HepG2 (cell line): ENCODE results near the gene TUT4. TPM values are rescaled to one million over a fixed set of nuclear protein-coding genes. Genes with fewer than 3 reads are reported as not detected.

Experiments
- ATF7-NPFF ChIP-seq: sonication (generic); formaldehyde crosslinking; IDR thresholded peaks from 2 replicates; pipeline ENCODE4 v1.8.1; 2023; ENCODE audit warnings: mild to moderate bottlenecking, low read depth, missing genetic modification reagents, moderate library complexity
- GLMP ChIP-seq: sonication (generic); formaldehyde crosslinking; IDR thresholded peaks from 2 replicates; pipeline ENCODE4 v1.9.0; 2021; ENCODE audit warnings: missing genetic modification reagents, mild to moderate bottlenecking, borderline replicate concordance
- HNRNPL ChIP-seq: fragments of 200-400 bp; formaldehyde crosslinking; IDR thresholded peaks from 2 replicates; pipeline ENCODE4 v1.6.1; 2017; ENCODE audit warnings: mild to moderate bottlenecking, low read depth, low read length
- ISX ChIP-seq: sonication (generic); formaldehyde crosslinking; conservative IDR thresholded peaks from 2 replicates; pipeline ENCODE4 v1.5.0; 2020; ENCODE audit warnings: missing genetic modification reagents
- MED1 ChIP-seq: sonication (generic); formaldehyde crosslinking; IDR thresholded peaks from 2 replicates; pipeline ENCODE4 v1.4.0; 2020; ENCODE audit warnings: missing genetic modification reagents
- MED13 ChIP-seq: sonication (generic); formaldehyde crosslinking; IDR thresholded peaks from 2 replicates; pipeline ENCODE4 v1.5.0; 2020; ENCODE audit warnings: missing genetic modification reagents
- MXI1 ChIP-seq: IDR thresholded peaks from 3 replicates; pipeline ENCODE4 v1.6.1; 2012; ENCODE audit warnings: low read depth, low read length, inconsistent platforms, borderline replicate concordance
- MYC ChIP-seq: sonication (generic); formaldehyde crosslinking; IDR thresholded peaks from 2 replicates; pipeline ENCODE4 v1.9.0; 2021; ENCODE audit warnings: missing genetic modification reagents, borderline replicate concordance
- POLR2A ChIP-seq, 2 experiments: IDR thresholded peaks; 2 replicates each; pipeline ENCODE4 v1.6.1; 2011; ENCODE audit warnings: low read depth in 2 of 2, low read length in 2 of 2, mild to moderate bottlenecking in 1 of 2, moderate library complexity in 1 of 2; ENCODE audit not compliant: insufficient read depth in 1 of 2
- RFX5 ChIP-seq: IDR thresholded peaks from 2 replicates; pipeline ENCODE4 v1.6.1; 2011; ENCODE audit warnings: low read depth, low read length, improper control_type of control experiment
- SMYD3 ChIP-seq: sonication (generic); formaldehyde crosslinking; IDR thresholded peaks from 2 replicates; pipeline ENCODE4 v1.8.1; 2023; ENCODE audit warnings: mild to moderate bottlenecking, missing genetic modification reagents
- SP1 ChIP-seq, 2 experiments: fragments of 450-650 bp in 1 of 2; sonication (generic) in 1 of 2; formaldehyde crosslinking in 1 of 2; IDR thresholded peaks; 2 replicates each; pipeline versions ENCODE4 v1.4.0 to v1.6.1; 2016 to 2020; ENCODE audit warnings: missing genetic modification reagents in 1 of 2
- ZC3H4 ChIP-seq: sonication (generic); formaldehyde crosslinking; IDR thresholded peaks from 2 replicates; pipeline ENCODE4 v1.4.0; 2020; ENCODE audit warnings: missing genetic modification reagents, borderline replicate concordance
- ZFP90 ChIP-seq: sonication (generic); formaldehyde crosslinking; IDR thresholded peaks from 2 replicates; pipeline ENCODE4 v1.8.0; 2022; ENCODE audit warnings: missing genetic modification reagents, mild to moderate bottlenecking, inconsistent platforms, borderline replicate concordance
- ZFX ChIP-seq: sonication (generic); formaldehyde crosslinking; IDR thresholded peaks from 2 replicates; pipeline ENCODE4 v1.4.0; 2020; ENCODE audit warnings: mild to moderate bottlenecking, low read depth, missing genetic modification reagents, moderate library complexity
- ZNF276 ChIP-seq: sonication (generic); formaldehyde crosslinking; IDR thresholded peaks from 2 replicates; pipeline ENCODE4 v1.4.0; 2020; ENCODE audit warnings: mild to moderate bottlenecking, low read depth, missing genetic modification reagents
- ZNF552 ChIP-seq: sonication (generic); formaldehyde crosslinking; IDR thresholded peaks from 2 replicates; pipeline ENCODE4 v1.9.0; 2022; ENCODE audit warnings: missing genetic modification reagents, mild to moderate bottlenecking, borderline replicate concordance
- ZNF766 ChIP-seq: sonication (generic); formaldehyde crosslinking; IDR thresholded peaks from 2 replicates; pipeline ENCODE4 v1.5.0; 2020; ENCODE audit warnings: missing genetic modification reagents, borderline replicate concordance
- ZSCAN20 ChIP-seq: sonication (generic); formaldehyde crosslinking; IDR thresholded peaks from 2 replicates; pipeline ENCODE4 v1.4.0; 2020; ENCODE audit warnings: missing genetic modification reagents, mild to moderate bottlenecking, borderline replicate concordance
- polyA plus RNA-seq, 8 experiments: library from polyadenylated mRNA; depleted of rRNA in 3 of 8; stranded (reverse) in 7 of 8; unstranded in 1 of 8; fragments of >200 nt; fragmentation: Illumina TruSeq in 4 of 8; extraction: Trizol in 4 of 8; gene quantifications; 2 replicates each; pipeline versions ENCODE4 v1.2.1 to v1.2.3, GENCODE V29; 2011 to 2016; ENCODE audit warnings: low read depth in 4 of 8, missing spikeins in 1 of 8, mixed read lengths in 1 of 8; ENCODE audit not compliant: insufficient read depth in 1 of 8
- total RNA-seq, 5 experiments: library from RNA; depleted of rRNA; stranded (reverse); fragments of >200 nt; fragmentation: Illumina TruSeq; extraction: Trizol; gene quantifications; 2 replicates each; pipeline ENCODE4 v1.2.3, GENCODE V29; 2016; ENCODE audit warnings: low read depth in 1 of 5
- TF ChIP-seq, protein P1 (sequence below): sonication (generic); formaldehyde crosslinking; IDR thresholded peaks from 2 replicates; pipeline ENCODE4 v1.4.0; 2020; ENCODE audit warnings: missing genetic modification reagents
- TF ChIP-seq, protein P2 (sequence below): sonication (generic); formaldehyde crosslinking; conservative IDR thresholded peaks from 2 replicates; pipeline ENCODE4 v1.8.0; 2022; ENCODE audit warnings: mild to moderate bottlenecking, moderate library complexity, missing genetic modification reagents

The TUT4 gene
- total and polyA plus RNA-seq, 2 of the 13 experiments (the other 11 are each of a cell fraction or from before 2014, with no cell fraction given), result 44.7 to 53.5 TPM

- TF ChIP-seq MYC (CRISPR knock-in tag) (peak; percentile 32; the same call in 1 of the 2 replicates), RFX5 (no peak), ZC3H4 (CRISPR knock-in tag) (no peak), ZFX (CRISPR knock-in tag) (no peak), ZFP90 (CRISPR knock-in tag) (0 out of 2 replicates have a peak, but pooled peaks have one; percentile 27), MED1 (CRISPR knock-in tag) (peak; percentile 64), POLR2A (IDR thresholded peaks at IDR 0.05; ENCODE audit: insufficient read depth in 1 of 2, low read depth in 2 of 2, low read length in 2 of 2) (no peak), GLMP (CRISPR knock-in tag) (no peak), SMYD3 (CRISPR knock-in tag) (no peak), ISX (no peak), ZNF276 (CRISPR knock-in tag) (no peak), ZSCAN20 (CRISPR knock-in tag) (no peak), ZNF552 (CRISPR knock-in tag) (no peak), ZNF766 (no peak), MED13 (CRISPR knock-in tag) (no peak), ATF7-NPFF (CRISPR knock-in tag) (no peak), MXI1 (no peak; the same call in 2 of the 3 replicates), SP1 (IDR thresholded peaks at IDR 0.05) (no peak), SP1 (CRISPR knock-in tag; IDR thresholded peaks at IDR 0.05) (no peak), HNRNPL (no peak)
- TF ChIP-seq, protein P1, sequence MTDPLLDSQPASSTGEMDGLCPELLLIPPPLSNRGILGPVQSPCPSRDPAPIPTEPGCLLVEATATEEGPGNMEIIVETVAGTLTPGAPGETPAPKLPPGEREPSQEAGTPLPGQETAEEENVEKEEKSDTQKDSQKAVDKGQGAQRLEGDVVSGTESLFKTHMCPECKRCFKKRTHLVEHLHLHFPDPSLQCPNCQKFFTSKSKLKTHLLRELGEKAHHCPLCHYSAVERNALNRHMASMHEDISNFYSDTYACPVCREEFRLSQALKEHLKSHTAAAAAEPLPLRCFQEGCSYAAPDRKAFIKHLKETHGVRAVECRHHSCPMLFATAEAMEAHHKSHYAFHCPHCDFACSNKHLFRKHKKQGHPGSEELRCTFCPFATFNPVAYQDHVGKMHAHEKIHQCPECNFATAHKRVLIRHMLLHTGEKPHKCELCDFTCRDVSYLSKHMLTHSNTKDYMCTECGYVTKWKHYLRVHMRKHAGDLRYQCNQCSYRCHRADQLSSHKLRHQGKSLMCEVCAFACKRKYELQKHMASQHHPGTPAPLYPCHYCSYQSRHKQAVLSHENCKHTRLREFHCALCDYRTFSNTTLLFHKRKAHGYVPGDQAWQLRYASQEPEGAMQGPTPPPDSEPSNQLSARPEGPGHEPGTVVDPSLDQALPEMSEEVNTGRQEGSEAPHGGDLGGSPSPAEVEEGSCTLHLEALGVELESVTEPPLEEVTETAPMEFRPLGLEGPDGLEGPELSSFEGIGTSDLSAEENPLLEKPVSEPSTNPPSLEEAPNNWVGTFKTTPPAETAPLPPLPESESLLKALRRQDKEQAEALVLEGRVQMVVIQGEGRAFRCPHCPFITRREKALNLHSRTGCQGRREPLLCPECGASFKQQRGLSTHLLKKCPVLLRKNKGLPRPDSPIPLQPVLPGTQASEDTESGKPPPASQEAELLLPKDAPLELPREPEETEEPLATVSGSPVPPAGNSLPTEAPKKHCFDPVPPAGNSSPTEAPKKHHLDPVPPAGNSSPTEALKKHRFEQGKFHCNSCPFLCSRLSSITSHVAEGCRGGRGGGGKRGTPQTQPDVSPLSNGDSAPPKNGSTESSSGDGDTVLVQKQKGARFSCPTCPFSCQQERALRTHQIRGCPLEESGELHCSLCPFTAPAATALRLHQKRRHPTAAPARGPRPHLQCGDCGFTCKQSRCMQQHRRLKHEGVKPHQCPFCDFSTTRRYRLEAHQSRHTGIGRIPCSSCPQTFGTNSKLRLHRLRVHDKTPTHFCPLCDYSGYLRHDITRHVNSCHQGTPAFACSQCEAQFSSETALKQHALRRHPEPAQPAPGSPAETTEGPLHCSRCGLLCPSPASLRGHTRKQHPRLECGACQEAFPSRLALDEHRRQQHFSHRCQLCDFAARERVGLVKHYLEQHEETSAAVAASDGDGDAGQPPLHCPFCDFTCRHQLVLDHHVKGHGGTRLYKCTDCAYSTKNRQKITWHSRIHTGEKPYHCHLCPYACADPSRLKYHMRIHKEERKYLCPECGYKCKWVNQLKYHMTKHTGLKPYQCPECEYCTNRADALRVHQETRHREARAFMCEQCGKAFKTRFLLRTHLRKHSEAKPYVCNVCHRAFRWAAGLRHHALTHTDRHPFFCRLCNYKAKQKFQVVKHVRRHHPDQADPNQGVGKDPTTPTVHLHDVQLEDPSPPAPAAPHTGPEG (CRISPR knock-in tag), result no peak
- TF ChIP-seq, protein P2, sequence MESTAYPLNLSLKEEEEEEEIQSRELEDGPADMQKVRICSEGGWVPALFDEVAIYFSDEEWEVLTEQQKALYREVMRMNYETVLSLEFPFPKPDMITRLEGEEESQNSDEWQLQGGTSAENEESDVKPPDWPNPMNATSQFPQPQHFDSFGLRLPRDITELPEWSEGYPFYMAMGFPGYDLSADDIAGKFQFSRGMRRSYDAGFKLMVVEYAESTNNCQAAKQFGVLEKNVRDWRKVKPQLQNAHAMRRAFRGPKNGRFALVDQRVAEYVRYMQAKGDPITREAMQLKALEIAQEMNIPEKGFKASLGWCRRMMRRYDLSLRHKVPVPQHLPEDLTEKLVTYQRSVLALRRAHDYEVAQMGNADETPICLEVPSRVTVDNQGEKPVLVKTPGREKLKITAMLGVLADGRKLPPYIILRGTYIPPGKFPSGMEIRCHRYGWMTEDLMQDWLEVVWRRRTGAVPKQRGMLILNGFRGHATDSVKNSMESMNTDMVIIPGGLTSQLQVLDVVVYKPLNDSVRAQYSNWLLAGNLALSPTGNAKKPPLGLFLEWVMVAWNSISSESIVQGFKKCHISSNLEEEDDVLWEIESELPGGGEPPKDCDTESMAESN (CRISPR knock-in tag), result no peak
These were observed 2.4 kb downstream of the TUT4 start (continued) for GRCh38 chr1:52550447-52550846.
